ENCODE results near the gene CARNS1.

CARNS1 gene

DNA sequence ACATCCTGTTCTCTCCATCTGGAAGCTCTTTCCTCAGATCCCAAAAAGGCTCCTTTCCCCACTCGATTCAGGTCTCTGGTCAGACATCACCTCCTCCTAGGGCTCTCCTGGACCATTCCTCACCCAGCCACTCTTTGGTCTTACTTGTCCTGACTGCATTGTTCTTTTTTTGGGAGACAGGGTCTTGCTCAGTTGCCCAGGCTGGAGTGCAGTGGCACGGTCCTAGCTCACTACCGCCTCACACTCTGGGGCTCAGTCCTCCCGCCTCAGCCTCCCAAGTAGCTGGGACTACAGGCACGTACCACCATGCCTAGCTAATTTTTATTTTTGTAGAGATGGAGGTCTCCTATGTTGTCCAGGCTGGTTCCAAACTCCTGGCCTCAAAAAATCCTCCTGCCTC, 30.0 kb downstream of the CARNS1 start:
- peak overlapping the region; percentile 100 for H3K27ac ChIP-seq (ENCODE audit: low read depth, low read length)
- no peak for TF ChIP-seq EZH2phosphoT487 (conservative IDR thresholded peaks at IDR 0.05; ENCODE audit: low read length)
- TF ChIP-seq, protein P1, sequence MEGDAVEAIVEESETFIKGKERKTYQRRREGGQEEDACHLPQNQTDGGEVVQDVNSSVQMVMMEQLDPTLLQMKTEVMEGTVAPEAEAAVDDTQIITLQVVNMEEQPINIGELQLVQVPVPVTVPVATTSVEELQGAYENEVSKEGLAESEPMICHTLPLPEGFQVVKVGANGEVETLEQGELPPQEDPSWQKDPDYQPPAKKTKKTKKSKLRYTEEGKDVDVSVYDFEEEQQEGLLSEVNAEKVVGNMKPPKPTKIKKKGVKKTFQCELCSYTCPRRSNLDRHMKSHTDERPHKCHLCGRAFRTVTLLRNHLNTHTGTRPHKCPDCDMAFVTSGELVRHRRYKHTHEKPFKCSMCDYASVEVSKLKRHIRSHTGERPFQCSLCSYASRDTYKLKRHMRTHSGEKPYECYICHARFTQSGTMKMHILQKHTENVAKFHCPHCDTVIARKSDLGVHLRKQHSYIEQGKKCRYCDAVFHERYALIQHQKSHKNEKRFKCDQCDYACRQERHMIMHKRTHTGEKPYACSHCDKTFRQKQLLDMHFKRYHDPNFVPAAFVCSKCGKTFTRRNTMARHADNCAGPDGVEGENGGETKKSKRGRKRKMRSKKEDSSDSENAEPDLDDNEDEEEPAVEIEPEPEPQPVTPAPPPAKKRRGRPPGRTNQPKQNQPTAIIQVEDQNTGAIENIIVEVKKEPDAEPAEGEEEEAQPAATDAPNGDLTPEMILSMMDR (IDR thresholded peaks at IDR 0.05; ENCODE audit: insufficient read depth, low read length, poor library complexity, severe bottlenecking): no peak
- no peaks in the 10 kb centered on the region for H3K79me2 ChIP-seq (ENCODE audit: insufficient read depth, low read length)
- no peaks in the 10 kb centered on the region for H3K36me3 ChIP-seq (ENCODE audit: low read length)
- no peak overlapping the region for H2AFZ ChIP-seq (ENCODE audit: low read depth, low read length, severe bottlenecking)
- H3K4me2 ChIP-seq (ENCODE audit: low read depth, low read length, poor library complexity, severe bottlenecking): peak overlapping the region; percentile 73
- no peaks in the 10 kb centered on the region for H3K9me2 ChIP-seq (replicated peaks; ENCODE audit: insufficient read depth, low read length)
- no peaks in the 10 kb centered on the region for H3K9me3 ChIP-seq (ENCODE audit: insufficient read depth, low read length)
- peak overlapping the region; percentile 63 for H3K9ac ChIP-seq (ENCODE audit: low read length)
- peaks cover 55% of the 10 kb centered on the region for H3F3A ChIP-seq (ENCODE audit: insufficient read depth)
- no peak overlapping the region for H3K4me3 ChIP-seq (ENCODE audit: insufficient read depth, low read length, poor library complexity, severe bottlenecking)
- no peaks in the 10 kb centered on the region for H4K20me1 ChIP-seq (ENCODE audit: low read depth, low read length)
- no peaks in the 10 kb centered on the region for H3K27me3 ChIP-seq (ENCODE audit: low read length)

DNA sequence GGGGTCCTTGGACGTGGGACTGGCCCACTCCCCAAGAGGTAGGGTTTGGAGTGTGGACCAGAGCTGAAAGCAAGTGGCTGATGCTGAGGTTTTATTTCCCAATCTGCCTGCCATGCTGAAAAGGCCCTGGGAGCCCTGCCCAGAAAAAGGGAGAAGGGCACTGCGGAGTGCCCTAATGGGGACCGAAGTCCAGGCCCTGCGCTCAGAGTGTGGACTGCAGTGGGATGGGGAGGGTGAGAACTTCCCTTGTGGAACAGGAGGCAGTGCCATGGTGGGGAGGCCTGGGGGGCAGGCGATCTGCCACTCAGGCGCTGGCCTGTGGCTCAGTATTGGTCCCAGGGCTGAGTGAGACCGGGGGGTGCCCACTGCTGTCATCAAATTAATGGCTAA, 32.7 kb downstream of the CARNS1 start:
- H2AFZ ChIP-seq (ENCODE audit: low read depth, low read length, severe bottlenecking): no peak overlapping the region
- H3K4me3 ChIP-seq (ENCODE audit: insufficient read depth, low read length, poor library complexity, severe bottlenecking): no peak overlapping the region
- no peaks in the 10 kb centered on the region for H3K9me3 ChIP-seq (ENCODE audit: insufficient read depth, low read length)
- H3F3A ChIP-seq (ENCODE audit: insufficient read depth): peaks cover 30% of the 10 kb centered on the region
- no peak overlapping the region for H3K27ac ChIP-seq (ENCODE audit: low read depth, low read length)
- no peaks in the 10 kb centered on the region for H3K27me3 ChIP-seq (ENCODE audit: low read length)
- TF ChIP-seq EZH2phosphoT487 (conservative IDR thresholded peaks at IDR 0.05; ENCODE audit: low read length): no peak
- TF ChIP-seq, protein P1 (IDR thresholded peaks at IDR 0.05; ENCODE audit: insufficient read depth, low read length, poor library complexity, severe bottlenecking): no peak
- no peak overlapping the region for H3K9ac ChIP-seq (ENCODE audit: low read length)
- no peaks in the 10 kb centered on the region for H4K20me1 ChIP-seq (ENCODE audit: low read depth, low read length)
- no peak overlapping the region for H3K4me2 ChIP-seq (ENCODE audit: low read depth, low read length, poor library complexity, severe bottlenecking)
- no peaks in the 10 kb centered on the region for H3K79me2 ChIP-seq (ENCODE audit: insufficient read depth, low read length)
- no peaks in the 10 kb centered on the region for H3K36me3 ChIP-seq (ENCODE audit: low read length)
- H3K9me2 ChIP-seq (replicated peaks; ENCODE audit: insufficient read depth, low read length): no peaks in the 10 kb centered on the region

DNA sequence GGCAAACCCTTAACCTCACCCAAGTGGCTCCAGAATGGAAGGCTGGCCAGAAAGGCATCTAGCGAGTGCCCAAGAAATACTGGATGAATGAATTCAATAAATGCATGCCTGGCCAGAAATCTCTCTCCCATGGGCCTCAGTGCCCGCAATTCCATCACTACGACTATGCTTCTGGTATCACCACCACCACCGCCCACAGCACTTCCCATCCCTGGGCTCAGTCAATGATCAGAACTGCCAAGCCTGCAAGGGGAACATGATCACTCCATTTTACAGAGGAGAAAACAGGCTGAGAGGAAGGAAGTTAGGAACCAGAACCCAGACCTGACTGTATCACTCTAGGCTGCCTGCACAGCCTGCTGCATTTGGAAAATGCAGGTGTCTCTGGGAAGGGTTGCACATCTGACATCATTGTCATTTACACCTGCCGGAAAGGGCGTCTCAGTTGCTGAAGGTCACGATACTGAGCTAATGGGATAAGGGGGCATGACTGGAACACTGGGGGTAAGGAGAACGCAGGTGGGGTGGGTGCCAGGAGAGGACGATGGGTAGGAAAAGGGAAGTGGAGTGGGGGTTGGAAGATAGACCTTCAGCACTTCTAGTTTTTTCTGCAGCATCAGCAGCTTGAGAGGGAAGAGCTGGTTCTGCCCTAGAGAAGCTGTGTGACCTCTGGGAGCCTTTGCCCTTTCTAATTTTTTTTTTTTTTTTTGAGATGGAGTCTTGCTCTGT, 33.8 kb downstream of the CARNS1 start:
- H3K79me2 ChIP-seq (ENCODE audit: insufficient read depth, low read length): no peaks in the 10 kb centered on the region
- H2AFZ ChIP-seq (ENCODE audit: low read depth, low read length, severe bottlenecking): no peak overlapping the region
- H3K27me3 ChIP-seq (ENCODE audit: low read length): no peaks in the 10 kb centered on the region

More for the DNA sequence above, 33.8 kb downstream of the CARNS1 start:
- peak overlapping the region; percentile 42 for H3K27ac ChIP-seq (ENCODE audit: low read depth, low read length)
- H3K9me3 ChIP-seq (ENCODE audit: insufficient read depth, low read length): no peaks in the 10 kb centered on the region
- no peak for TF ChIP-seq EZH2phosphoT487 (conservative IDR thresholded peaks at IDR 0.05; ENCODE audit: low read length)
- TF ChIP-seq, protein P1 (IDR thresholded peaks at IDR 0.05; ENCODE audit: insufficient read depth, low read length, poor library complexity, severe bottlenecking): no peak
- no peaks in the 10 kb centered on the region for H3K36me3 ChIP-seq (ENCODE audit: low read length)
- no peak overlapping the region for H3K9ac ChIP-seq (ENCODE audit: low read length)
- H3K9me2 ChIP-seq (replicated peaks; ENCODE audit: insufficient read depth, low read length): no peaks in the 10 kb centered on the region
- H3K4me2 ChIP-seq (ENCODE audit: low read depth, low read length, poor library complexity, severe bottlenecking): no peak overlapping the region
- H3K4me3 ChIP-seq (ENCODE audit: insufficient read depth, low read length, poor library complexity, severe bottlenecking): no peak overlapping the region
- peaks cover 22% of the 10 kb centered on the region for H3F3A ChIP-seq (ENCODE audit: insufficient read depth)
- no peaks in the 10 kb centered on the region for H4K20me1 ChIP-seq (ENCODE audit: low read depth, low read length)

Measured in SU-DHL-6 (cell line).